Parathyroid adenoma (tissue), 2 donors: ENCODE data around the gene PLEKHM1.

Experiments used
- H2AFZ ChIP-seq: fragments of 300-600 bp; sonication (generic); one replicate; pipeline ENCODE4 v1.7.0; 2017; ENCODE audit warnings: antibody characterized with exemption, mild to moderate bottlenecking
- H3K27ac ChIP-seq: fragments of 300-600 bp; sonication (generic); one replicate; pipeline ENCODE4 v1.7.0; 2017
- H3K27me3 ChIP-seq: fragments of 300-600 bp; sonication (generic); one replicate; pipeline ENCODE4 v1.7.0; 2017; ENCODE audit warnings: low read length; ENCODE audit not compliant: control insufficient read depth, insufficient read depth
- H3K36me3 ChIP-seq: fragments of 300-600 bp; sonication (generic); one replicate; pipeline ENCODE4 v1.7.0; 2017; ENCODE audit warnings: low read length; ENCODE audit not compliant: control insufficient read depth, insufficient read depth
- H3K4me1 ChIP-seq: fragments of 300-600 bp; sonication (generic); one replicate; pipeline ENCODE4 v1.7.0; 2017; ENCODE audit warnings: control low read depth
- H3K4me2 ChIP-seq: fragments of 300-600 bp; sonication (generic); one replicate; pipeline ENCODE4 v1.7.0; 2017; ENCODE audit warnings: low read length
- H3K4me3 ChIP-seq: fragments of 300-600 bp; sonication (generic); one replicate; pipeline ENCODE4 v1.7.0; 2017; ENCODE audit warnings: low read depth, low read length
- H3K79me2 ChIP-seq: fragments of 300-600 bp; sonication (generic); one replicate; pipeline ENCODE4 v1.7.0; 2017; ENCODE audit warnings: control low read depth
- H3K9ac ChIP-seq: fragments of 300-600 bp; sonication (generic); one replicate; pipeline ENCODE4 v1.7.0; 2017; ENCODE audit warnings: mild to moderate bottlenecking
- H3K9me3 ChIP-seq: fragments of 300-600 bp; sonication (generic); one replicate; pipeline ENCODE4 v1.7.0; 2017; ENCODE audit warnings: low read length; ENCODE audit not compliant: control insufficient read depth
- CTCF ChIP-seq: fragments of 300-600 bp; sonication (generic); IDR thresholded peaks from one replicate; pipeline ENCODE4 v1.7.0; 2017; ENCODE audit warnings: antibody characterized with exemption, mild to moderate bottlenecking
- donor health status: primary hyperparathyroidism.

Gene PLEKHM1

GRCh38 chr17:45427181-45427835 lies 63.2 kb downstream of the PLEKHM1 start:
- no peak for TF ChIP-seq CTCF
- Histone ChIP-seq H3K9me3 (no peaks in the 10 kb centered on the region), H3K4me3 (no peak overlapping the region), H3K27me3 (no peaks in the 10 kb centered on the region), H3K4me1 (peaks cover 10% of the 10 kb centered on the region), H3K79me2 (peaks cover 6% of the 10 kb centered on the region), H3K36me3 (no peaks in the 10 kb centered on the region), H2AFZ (no peak overlapping the region), H3K9ac (no peak overlapping the region), H3K4me2 (no peak overlapping the region), H3K27ac (no peak overlapping the region)

GRCh38 chr17:45426561-45426960 lies 64.0 kb downstream of the PLEKHM1 start:
- TF ChIP-seq CTCF = no peak
- Histone ChIP-seq H2AFZ (no peak overlapping the region), H3K36me3 (no peaks in the 10 kb centered on the region), H3K27ac (no peak overlapping the region), H3K4me2 (no peak overlapping the region), H3K4me3 (no peak overlapping the region), H3K9me3 (no peaks in the 10 kb centered on the region), H3K27me3 (no peaks in the 10 kb centered on the region), H3K4me1 (peaks cover 10% of the 10 kb centered on the region), H3K79me2 (peaks cover 6% of the 10 kb centered on the region), H3K9ac (no peak overlapping the region)

- peak overlapping the region; percentile 72 for H3K4me2 ChIP-seq
- TF ChIP-seq CTCF = no peak
- no peaks in the 10 kb centered on the region for H3K36me3 ChIP-seq
- peaks cover 10% of the 10 kb centered on the region for H3K4me1 ChIP-seq
- no peaks in the 10 kb centered on the region for H3K27me3 ChIP-seq
- peaks cover 11% of the 10 kb centered on the region for H3K79me2 ChIP-seq
- no peak overlapping the region for H3K27ac ChIP-seq
- H2AFZ ChIP-seq = peak overlapping the region; percentile 89
- peak overlapping the region; percentile 68 for H3K4me3 ChIP-seq
- no peak overlapping the region for H3K9ac ChIP-seq
- H3K9me3 ChIP-seq = no peaks in the 10 kb centered on the region
These were observed 64.5 kb downstream of the PLEKHM1 start for GRCh38 chr17:45425984-45426413.

GRCh38 chr17:45425125-45425983 lies 65.2 kb downstream of the PLEKHM1 start:
- Histone ChIP-seq H2AFZ (peak overlapping the region; percentile 89), H3K79me2 (peaks cover 11% of the 10 kb centered on the region), H3K4me3 (peak overlapping the region; percentile 68), H3K27me3 (no peaks in the 10 kb centered on the region), H3K4me1 (peaks cover 10% of the 10 kb centered on the region), H3K4me2 (peak overlapping the region; percentile 72), H3K27ac (peak overlapping the region; percentile 79), H3K36me3 (no peaks in the 10 kb centered on the region), H3K9me3 (no peaks in the 10 kb centered on the region), H3K9ac (no peak overlapping the region)
- TF ChIP-seq CTCF = peak; percentile 50
